ENCODE measurements around the gene ERFL.

ERFL gene

DNA sequence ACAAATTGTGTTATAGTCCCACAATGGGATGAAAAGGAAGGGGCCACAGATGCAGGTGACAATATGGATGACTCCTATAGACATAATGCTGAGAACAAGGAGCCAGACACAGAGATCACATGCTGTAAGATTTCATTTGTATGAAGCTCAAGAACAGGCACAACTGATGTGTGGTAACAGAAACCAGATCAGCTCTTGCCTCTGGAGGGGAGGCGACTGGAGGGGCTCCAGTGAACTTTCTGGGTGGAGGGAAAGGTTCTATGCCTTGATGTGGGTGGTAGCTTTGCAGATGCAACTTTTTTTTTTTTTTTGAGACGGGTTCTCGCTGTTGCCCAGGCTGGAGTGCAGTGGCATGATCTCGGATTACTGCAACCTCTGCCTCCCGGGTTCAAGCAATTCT lies 36.9 kb upstream of the ERFL start:
- ChIA-PET POLR2A (interaction anchor here (0.6 to 0.7 kb wide), 2 partner anchors 358 to 1539 kb away, joined by 3 to 10 read pairs; no protein-coding TSS in a partner anchor), CTCF (interaction anchor here (1.0 to 2.2 kb wide), 2 partner anchors 13 to 63 kb away, joined by 3 to 7 read pairs; no protein-coding TSS in a partner anchor)
- Histone ChIP-seq H3K9me3 (ENCODE audit: control insufficient read depth, insufficient read depth, low read depth, low read length) (no peaks in the 10 kb centered on the region), H3K36me3 (ENCODE audit: control insufficient read depth in 2 of 2, insufficient read depth in 1 of 2, low read length in 2 of 2) (no peaks in the 10 kb centered on the region), H3K4me3 (ENCODE audit: low read depth, low read length) (no peak overlapping the region), H3K4me1 (ENCODE audit: control insufficient read depth, insufficient read depth, low read length) (0 out of 2 replicates have a peak, but pooled peaks cover 4% of the 10 kb centered on the region), H3K27ac (ENCODE audit: extremely low read depth, low read depth, low read length) (no peak overlapping the region)
- TF ChIP-seq ZNF174 (tag by site-specific recombination; IDR thresholded peaks at IDR 0.05) (no peak), ZBTB17 (tag by site-specific recombination; IDR thresholded peaks at IDR 0.05) (peak; percentile 36; the same call in 1 of the 2 replicates)

DNA sequence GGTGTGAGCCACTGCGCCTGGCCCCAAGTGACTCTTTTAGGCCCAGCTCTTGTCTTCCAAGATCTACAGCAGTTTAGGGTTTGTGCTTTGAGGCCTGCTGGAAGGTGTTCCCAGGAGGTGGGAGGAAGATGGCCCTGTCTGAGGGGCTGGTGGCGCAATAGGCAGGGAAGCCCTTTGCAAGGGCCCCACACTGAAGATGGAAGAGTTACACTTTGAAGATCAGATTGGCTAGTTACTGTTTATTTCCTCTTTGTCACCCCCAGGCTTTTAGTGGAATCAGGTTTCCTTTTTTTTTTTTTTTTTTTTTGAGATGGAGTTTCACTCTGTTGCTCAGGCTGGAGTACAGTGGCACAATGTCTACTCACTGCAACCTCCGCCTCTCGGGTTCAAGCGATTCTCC lies 32.7 kb upstream of the ERFL start:
- H3K4me1 ChIP-seq (ENCODE audit: control insufficient read depth, insufficient read depth, low read length), result peaks cover 10% of the 10 kb centered on the region
- peaks cover 5 to 13% of the 10 kb centered on the region in 2 experiments; a peak in 1 of 3 replicates for H3K36me3 ChIP-seq (ENCODE audit: control insufficient read depth in 2 of 2, insufficient read depth in 1 of 2, low read length in 2 of 2)
- no peaks in the 10 kb centered on the region for H3K9me3 ChIP-seq (ENCODE audit: control insufficient read depth, insufficient read depth, low read depth, low read length)
- CTCF ChIA-PET, result interaction anchor here (0.6 to 2.0 kb wide), 3 partner anchors 62 to 592 kb away, joined by 3 to 8 read pairs (median 3); no protein-coding TSS in a partner anchor
- POLR2A ChIA-PET, result interaction anchor here (0.8 kb wide), 1 partner anchor 33 kb away, joined by 5 read pairs; no protein-coding TSS in a partner anchor
- H3K4me3 ChIP-seq (ENCODE audit: low read depth, low read length), result no peak overlapping the region
- H3K27ac ChIP-seq (ENCODE audit: extremely low read depth, low read depth, low read length), result 0 out of 2 replicates have a peak overlapping the region, but pooled peaks have one; percentile 13
- TF ChIP-seq ZNF791 (tag by site-specific recombination; IDR thresholded peaks at IDR 0.05) (no peak), ZNF677 (tag by site-specific recombination; IDR thresholded peaks at IDR 0.05) (no peak), ZXDB (tag by site-specific recombination; IDR thresholded peaks at IDR 0.05) (peak; percentile 33; the same call in 1 of the 2 replicates), ZNF658 (tag by site-specific recombination; IDR thresholded peaks at IDR 0.05) (no peak), ZNF558 (tag by site-specific recombination; IDR thresholded peaks at IDR 0.05) (no peak), ZNF768 (tag by site-specific recombination; IDR thresholded peaks at IDR 0.05) (no peak), ZNF266 (tag by site-specific recombination; IDR thresholded peaks at IDR 0.05; ENCODE audit: low read depth) (no peak), OSR2 (tag by site-specific recombination; IDR thresholded peaks at IDR 0.05) (no peak), ZNF629 (tag by site-specific recombination; IDR thresholded peaks at IDR 0.05) (no peak), SCRT2 (tag by site-specific recombination; IDR thresholded peaks at IDR 0.05) (0 out of 2 replicates have a peak, but pooled peaks have one; percentile 12), SP7 (tag by site-specific recombination; IDR thresholded peaks at IDR 0.05) (peak; percentile 22; the same call in 1 of the 2 replicates), ZNF394 (tag by site-specific recombination; IDR thresholded peaks at IDR 0.05; ENCODE audit: borderline replicate concordance) (no peak), ZEB2 (tag by site-specific recombination; IDR thresholded peaks at IDR 0.05) (0 out of 2 replicates have a peak, but pooled peaks have one; percentile 17), ZBTB17 (tag by site-specific recombination; IDR thresholded peaks at IDR 0.05) (peak; percentile 71), ZBTB20 (tag by site-specific recombination; IDR thresholded peaks at IDR 0.05) (peak; percentile 67), ZBTB8A (tag by site-specific recombination; IDR thresholded peaks at IDR 0.05) (0 out of 2 replicates have a peak, but pooled peaks have one; percentile 13), ZFP69B (tag by site-specific recombination; IDR thresholded peaks at IDR 0.05) (peak; percentile 88), ZFHX2 (tag by site-specific recombination; conservative IDR thresholded peaks at IDR 0.05) (no peak), ZNF600 (tag by site-specific recombination; IDR thresholded peaks at IDR 0.05) (no peak), YY2 (tag by site-specific recombination; IDR thresholded peaks at IDR 0.05) (peak; percentile 55; the same call in 1 of the 2 replicates)
- TF ChIP-seq, protein P1, sequence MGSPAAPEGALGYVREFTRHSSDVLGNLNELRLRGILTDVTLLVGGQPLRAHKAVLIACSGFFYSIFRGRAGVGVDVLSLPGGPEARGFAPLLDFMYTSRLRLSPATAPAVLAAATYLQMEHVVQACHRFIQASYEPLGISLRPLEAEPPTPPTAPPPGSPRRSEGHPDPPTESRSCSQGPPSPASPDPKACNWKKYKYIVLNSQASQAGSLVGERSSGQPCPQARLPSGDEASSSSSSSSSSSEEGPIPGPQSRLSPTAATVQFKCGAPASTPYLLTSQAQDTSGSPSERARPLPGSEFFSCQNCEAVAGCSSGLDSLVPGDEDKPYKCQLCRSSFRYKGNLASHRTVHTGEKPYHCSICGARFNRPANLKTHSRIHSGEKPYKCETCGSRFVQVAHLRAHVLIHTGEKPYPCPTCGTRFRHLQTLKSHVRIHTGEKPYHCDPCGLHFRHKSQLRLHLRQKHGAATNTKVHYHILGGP (tag by site-specific recombination; IDR thresholded peaks at IDR 0.05), result no peak
- TF ChIP-seq, protein P2, sequence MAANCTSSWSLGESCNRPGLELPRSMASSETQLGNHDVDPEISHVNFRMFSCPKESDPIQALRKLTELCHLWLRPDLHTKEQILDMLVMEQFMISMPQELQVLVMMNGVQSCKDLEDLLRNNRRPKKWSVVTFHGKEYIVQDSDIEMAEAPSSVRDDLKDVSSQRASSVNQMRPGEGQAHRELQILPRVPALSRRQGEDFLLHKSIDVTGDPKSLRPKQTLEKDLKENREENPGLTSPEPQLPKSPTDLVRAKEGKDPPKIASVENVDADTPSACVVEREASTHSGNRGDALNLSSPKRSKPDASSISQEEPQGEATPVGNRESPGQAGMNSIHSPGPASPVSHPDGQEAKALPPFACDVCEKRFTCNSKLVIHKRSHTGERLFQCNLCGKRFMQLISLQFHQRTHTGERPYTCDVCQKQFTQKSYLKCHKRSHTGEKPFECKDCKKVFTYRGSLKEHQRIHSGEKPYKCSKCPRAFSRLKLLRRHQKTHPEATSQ (tag by site-specific recombination; IDR thresholded peaks at IDR 0.05), result no peak
- TF ChIP-seq, protein P3, sequence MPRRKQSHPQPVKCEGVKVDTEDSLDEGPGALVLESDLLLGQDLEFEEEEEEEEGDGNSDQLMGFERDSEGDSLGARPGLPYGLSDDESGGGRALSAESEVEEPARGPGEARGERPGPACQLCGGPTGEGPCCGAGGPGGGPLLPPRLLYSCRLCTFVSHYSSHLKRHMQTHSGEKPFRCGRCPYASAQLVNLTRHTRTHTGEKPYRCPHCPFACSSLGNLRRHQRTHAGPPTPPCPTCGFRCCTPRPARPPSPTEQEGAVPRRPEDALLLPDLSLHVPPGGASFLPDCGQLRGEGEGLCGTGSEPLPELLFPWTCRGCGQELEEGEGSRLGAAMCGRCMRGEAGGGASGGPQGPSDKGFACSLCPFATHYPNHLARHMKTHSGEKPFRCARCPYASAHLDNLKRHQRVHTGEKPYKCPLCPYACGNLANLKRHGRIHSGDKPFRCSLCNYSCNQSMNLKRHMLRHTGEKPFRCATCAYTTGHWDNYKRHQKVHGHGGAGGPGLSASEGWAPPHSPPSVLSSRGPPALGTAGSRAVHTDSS (tag by site-specific recombination; IDR thresholded peaks at IDR 0.05), result no peak
- TF ChIP-seq, protein P4, sequence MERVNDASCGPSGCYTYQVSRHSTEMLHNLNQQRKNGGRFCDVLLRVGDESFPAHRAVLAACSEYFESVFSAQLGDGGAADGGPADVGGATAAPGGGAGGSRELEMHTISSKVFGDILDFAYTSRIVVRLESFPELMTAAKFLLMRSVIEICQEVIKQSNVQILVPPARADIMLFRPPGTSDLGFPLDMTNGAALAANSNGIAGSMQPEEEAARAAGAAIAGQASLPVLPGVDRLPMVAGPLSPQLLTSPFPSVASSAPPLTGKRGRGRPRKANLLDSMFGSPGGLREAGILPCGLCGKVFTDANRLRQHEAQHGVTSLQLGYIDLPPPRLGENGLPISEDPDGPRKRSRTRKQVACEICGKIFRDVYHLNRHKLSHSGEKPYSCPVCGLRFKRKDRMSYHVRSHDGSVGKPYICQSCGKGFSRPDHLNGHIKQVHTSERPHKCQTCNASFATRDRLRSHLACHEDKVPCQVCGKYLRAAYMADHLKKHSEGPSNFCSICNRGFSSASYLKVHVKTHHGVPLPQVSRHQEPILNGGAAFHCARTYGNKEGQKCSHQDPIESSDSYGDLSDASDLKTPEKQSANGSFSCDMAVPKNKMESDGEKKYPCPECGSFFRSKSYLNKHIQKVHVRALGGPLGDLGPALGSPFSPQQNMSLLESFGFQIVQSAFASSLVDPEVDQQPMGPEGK (tag by site-specific recombination; IDR thresholded peaks at IDR 0.05), result peak; percentile 69
- TF ChIP-seq, protein P5, sequence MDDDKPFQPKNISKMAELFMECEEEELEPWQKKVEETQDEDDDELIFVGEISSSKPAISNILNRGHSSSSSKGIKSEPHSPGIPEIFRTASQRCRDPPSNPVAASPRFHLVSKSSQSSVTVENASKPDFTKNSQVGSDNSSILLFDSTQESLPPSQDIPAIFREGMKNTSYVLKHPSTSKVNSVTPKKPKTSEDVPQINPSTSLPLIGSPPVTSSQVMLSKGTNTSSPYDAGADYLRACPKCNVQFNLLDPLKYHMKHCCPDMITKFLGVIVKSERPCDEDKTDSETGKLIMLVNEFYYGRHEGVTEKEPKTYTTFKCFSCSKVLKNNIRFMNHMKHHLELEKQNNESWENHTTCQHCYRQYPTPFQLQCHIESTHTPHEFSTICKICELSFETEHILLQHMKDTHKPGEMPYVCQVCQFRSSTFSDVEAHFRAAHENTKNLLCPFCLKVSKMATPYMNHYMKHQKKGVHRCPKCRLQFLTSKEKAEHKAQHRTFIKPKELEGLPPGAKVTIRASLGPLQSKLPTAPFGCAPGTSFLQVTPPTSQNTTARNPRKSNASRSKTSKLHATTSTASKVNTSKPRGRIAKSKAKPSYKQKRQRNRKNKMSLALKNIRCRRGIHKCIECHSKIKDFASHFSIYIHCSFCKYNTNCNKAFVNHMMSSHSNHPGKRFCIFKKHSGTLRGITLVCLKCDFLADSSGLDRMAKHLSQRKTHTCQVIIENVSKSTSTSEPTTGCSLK (tag by site-specific recombination; IDR thresholded peaks at IDR 0.05), result no peak
